ENCODE results near the gene TBCCD1.
"Not testable (repeated sequence)": the region's sequence is repeated elsewhere in the genome, so short reads cannot be mapped to it uniquely, and the experiment has no call there.

GRCh38 chr3:186586245-186586644 is 19.1 kb upstream of the TBCCD1 start:
- not testable (repeated sequence) for TF ChIP-seq CTCF (conservative IDR thresholded peaks at IDR 0.05 in 1 of 2, IDR thresholded peaks at IDR 0.05 in 1 of 2; ENCODE audit: low read depth in 1 of 2, low read length in 2 of 2); EZH2 (IDR thresholded peaks at IDR 0.05; ENCODE audit: low read length, missing control alignments)
